HepG2 (cell line): ENCODE data around the gene CLCN4. TPM values are rescaled to one million over a fixed set of nuclear protein-coding genes. Genes with fewer than 3 reads are reported as not detected.

Source experiments
- ATAC-seq: fragments of 200-7000 bp; cut with Tn5 transposase; 3 replicates; pipeline ENCODE4 v1.9.1; 2020; ENCODE audit warnings: mild to moderate bottlenecking, moderate library complexity
- BruUV-seq: library from RNA; stranded (reverse); fragments of 400-500 nt; replicated peaks from 2 replicates; lab custom pipeline; 2021; lab: Mats Ljungman, UMichigan
- CTCF ChIA-PET: fragments of 300-600 bp; formaldehyde crosslinking; extraction: SDS; loops from one replicate; lab custom pipeline; 2021; ENCODE audit warnings: low total read pairs, inconsistent platforms, low intra/inter-chr PET ratio; lab: Yijun Ruan, JAX
- POLR2A ChIA-PET: fragments of 350-600 bp; sonication (Branson Sonifier 250); formaldehyde crosslinking; loops from one replicate; lab custom pipeline; 2020; ENCODE audit warnings: antibody characterized with exemption, inconsistent platforms; lab: Yijun Ruan, JAX
- DNase-seq: peaks from one replicate; pipeline ENCODE4 v3.0.0-alpha.2; 2015; ENCODE audit warnings: low spot score
- FAIRE-seq: peaks from 3 replicates; lab custom pipeline; 2011; peaks lifted over from hg19 to GRCh38; lab: Jason Lieb, UNC
- H2AFZ ChIP-seq: one replicate; pipeline ENCODE4 v1.6.1; 2011; ENCODE audit warnings: low read length, inconsistent platforms
- H3K27ac ChIP-seq: fragments of 300-600 bp; 3 replicates; pipeline ENCODE4 v1.8.0; 2011; ENCODE audit warnings: mixed run types, mild to moderate bottlenecking, mixed read lengths, low read length, inconsistent platforms; ENCODE audit not compliant: insufficient read depth; ENCODE audit errors: extremely low read length
- H3K27me3 ChIP-seq, 2 experiments: fragments of 200-600 bp in 1 of 2; 2 replicates in 1 of 2; 3 replicates in 1 of 2; pipeline versions ENCODE4 v1.6.0 to v1.8.0; 2011; ENCODE audit warnings: low read length in 2 of 2, mild to moderate bottlenecking in 2 of 2, moderate library complexity in 2 of 2, inconsistent platforms in 1 of 2; ENCODE audit not compliant: insufficient read depth in 2 of 2, control insufficient read depth in 1 of 2
- H3K36me3 ChIP-seq, 2 experiments: fragments of 200-600 bp in 1 of 2; replicated peaks in 1 of 2; 2 replicates in 1 of 2; 3 replicates in 1 of 2; pipeline versions ENCODE4 v1.5.1 to v1.8.0; 2011; ENCODE audit warnings: low read length in 2 of 2, inconsistent platforms in 1 of 2; ENCODE audit not compliant: insufficient read depth in 2 of 2, control insufficient read depth in 1 of 2
- H3K4me1 ChIP-seq: 2 replicates; pipeline ENCODE4 v1.5.1; 2012; ENCODE audit warnings: low read length, inconsistent platforms; ENCODE audit not compliant: insufficient read depth
- H3K4me2 ChIP-seq: 2 replicates; pipeline ENCODE4 v1.6.0; 2011; ENCODE audit warnings: low read depth, low read length, inconsistent platforms
- H3K4me3 ChIP-seq, 3 experiments: fragments of 200-600 bp in 1 of 3; sonication (generic), shearing (Covaris generic) in 1 of 3; replicated peaks in 1 of 3; 2 replicates each; pipeline ENCODE4 v1.5.1; 2011 to 2016; ENCODE audit warnings: low read length in 3 of 3, inconsistent platforms in 2 of 3, low read depth in 2 of 3, mild to moderate bottlenecking in 2 of 3, control low read depth in 1 of 3, mixed read lengths in 1 of 3; ENCODE audit not compliant: insufficient read depth in 1 of 3
- H3K79me2 ChIP-seq: one replicate; pipeline ENCODE4 v1.6.1; 2011; ENCODE audit warnings: low read length, inconsistent platforms; ENCODE audit not compliant: insufficient read depth
- H3K9ac ChIP-seq: 2 replicates; pipeline ENCODE4 v1.6.0; 2011; ENCODE audit warnings: mild to moderate bottlenecking, low read depth, low read length, inconsistent platforms; ENCODE audit not compliant: insufficient read depth
- H3K9me3 ChIP-seq: 2 replicates; pipeline ENCODE4 v1.5.1; 2012; ENCODE audit warnings: mild to moderate bottlenecking, low read length
- H4K20me1 ChIP-seq: 2 replicates; pipeline ENCODE4 v1.6.0; 2011; ENCODE audit warnings: inconsistent platforms, mild to moderate bottlenecking, low read length, moderate library complexity; ENCODE audit not compliant: insufficient read depth
- BHLHE40 ChIP-seq: IDR thresholded peaks from 2 replicates; pipeline ENCODE4 v1.6.1; 2011; ENCODE audit warnings: low read length, improper control_type of control experiment
- FOSL1 ChIP-seq: sonication (generic); formaldehyde crosslinking; IDR thresholded peaks from 2 replicates; pipeline ENCODE4 v1.9.0; 2021; ENCODE audit warnings: missing genetic modification reagents, borderline replicate concordance
- HES4 ChIP-seq: sonication (generic); formaldehyde crosslinking; IDR thresholded peaks from 2 replicates; pipeline ENCODE4 v1.9.0; 2021; ENCODE audit warnings: mild to moderate bottlenecking, missing genetic modification reagents, borderline replicate concordance
- KDM5A ChIP-seq: fragments of 200-600 bp; sonication (generic); IDR thresholded peaks from 2 replicates; pipeline ENCODE4 v1.7.0; 2018; ENCODE audit warnings: antibody characterized with exemption, mild to moderate bottlenecking, low read length, borderline replicate concordance
- KMT2A ChIP-seq: sonication (generic); formaldehyde crosslinking; IDR thresholded peaks from 2 replicates; pipeline ENCODE4 v1.4.0; 2020; ENCODE audit warnings: missing genetic modification reagents
- NFKBIZ ChIP-seq: IDR thresholded peaks from 2 replicates; pipeline ENCODE4 v1.6.1; 2018; ENCODE audit warnings: missing genetic modification reagents, missing compliant biosample characterization
- WIZ ChIP-seq: sonication (generic); formaldehyde crosslinking; IDR thresholded peaks from 2 replicates; pipeline ENCODE4 v1.5.1; 2020; ENCODE audit warnings: mild to moderate bottlenecking, missing genetic modification reagents
- ZNF451 ChIP-seq: sonication (generic); formaldehyde crosslinking; IDR thresholded peaks from 2 replicates; pipeline ENCODE4 v1.5.0; 2020; ENCODE audit warnings: mild to moderate bottlenecking, missing genetic modification reagents
- ZNF563 ChIP-seq: sonication (generic); formaldehyde crosslinking; IDR thresholded peaks from 2 replicates; pipeline ENCODE4 v1.8.0; 2022; ENCODE audit warnings: mild to moderate bottlenecking, moderate library complexity, missing genetic modification reagents
- ZNF775 ChIP-seq: sonication (generic); formaldehyde crosslinking; IDR thresholded peaks from 2 replicates; pipeline ENCODE4 v1.4.0; 2020; ENCODE audit warnings: missing genetic modification reagents, mild to moderate bottlenecking, moderate library complexity, borderline replicate concordance
- WGBS: methylation state at CpG from one replicate; pipeline ENCODE4 v1.1.6; 2017; ENCODE audit warnings: low lambda C conversion rate; 5-methylcytosine and 5-hydroxymethylcytosine counted together
- in situ Hi-C: cut with HindIII; loops from 2 replicates; pipeline ENCODE4 v1.10.0; 2017; ENCODE audit warnings: low pct_unique_long_range_greater_than_20kb; ENCODE audit not compliant: extremely low pct_ligation_motif_present
- intact Hi-C: fragments of 100-400 bp; cut with micrococcal nuclease; formaldehyde crosslinking; loops from one replicate; pipeline ENCODE4 v1.10.0; 2022; ENCODE audit not compliant: unreplicated experiment
- polyA plus RNA-seq, 8 experiments: library from polyadenylated mRNA; depleted of rRNA in 3 of 8; stranded (reverse) in 7 of 8; unstranded in 1 of 8; fragments of >200 nt; fragmentation: Illumina TruSeq in 4 of 8; extraction: Trizol in 4 of 8; gene quantifications; 2 replicates each; pipeline versions ENCODE4 v1.2.1 to v1.2.3, GENCODE V29; 2011 to 2016; ENCODE audit warnings: low read depth in 4 of 8, missing spikeins in 1 of 8, mixed read lengths in 1 of 8; ENCODE audit not compliant: insufficient read depth in 1 of 8
- total RNA-seq, 5 experiments: library from RNA; depleted of rRNA; stranded (reverse); fragments of >200 nt; fragmentation: Illumina TruSeq; extraction: Trizol; gene quantifications; 2 replicates each; pipeline ENCODE4 v1.2.3, GENCODE V29; 2016; ENCODE audit warnings: low read depth in 1 of 5
- TF ChIP-seq, protein P1 (sequence below): sonication (generic); formaldehyde crosslinking; IDR thresholded peaks from 2 replicates; pipeline ENCODE4 v1.4.0; 2020; ENCODE audit warnings: mild to moderate bottlenecking, missing genetic modification reagents
- TF ChIP-seq, protein P2 (sequence below): sonication (generic); formaldehyde crosslinking; IDR thresholded peaks from 2 replicates; pipeline ENCODE4 v1.8.1; 2023; ENCODE audit warnings: mild to moderate bottlenecking, moderate library complexity, missing genetic modification reagents
- TF ChIP-seq, protein P3 (sequence below): sonication (generic); formaldehyde crosslinking; IDR thresholded peaks from 2 replicates; pipeline ENCODE4 v1.4.0; 2020; ENCODE audit warnings: missing genetic modification reagents
- TF ChIP-seq, protein P4 (sequence below): conservative IDR thresholded peaks from 2 replicates; pipeline ENCODE4 v1.6.1; 2018; ENCODE audit warnings: missing genetic modification reagents

The CLCN4 gene
- total and polyA plus RNA-seq, 2 of the 13 experiments (the other 11 are each of a cell fraction or from before 2014, with no cell fraction given), result 1.8 to 2.5 TPM

DNA sequence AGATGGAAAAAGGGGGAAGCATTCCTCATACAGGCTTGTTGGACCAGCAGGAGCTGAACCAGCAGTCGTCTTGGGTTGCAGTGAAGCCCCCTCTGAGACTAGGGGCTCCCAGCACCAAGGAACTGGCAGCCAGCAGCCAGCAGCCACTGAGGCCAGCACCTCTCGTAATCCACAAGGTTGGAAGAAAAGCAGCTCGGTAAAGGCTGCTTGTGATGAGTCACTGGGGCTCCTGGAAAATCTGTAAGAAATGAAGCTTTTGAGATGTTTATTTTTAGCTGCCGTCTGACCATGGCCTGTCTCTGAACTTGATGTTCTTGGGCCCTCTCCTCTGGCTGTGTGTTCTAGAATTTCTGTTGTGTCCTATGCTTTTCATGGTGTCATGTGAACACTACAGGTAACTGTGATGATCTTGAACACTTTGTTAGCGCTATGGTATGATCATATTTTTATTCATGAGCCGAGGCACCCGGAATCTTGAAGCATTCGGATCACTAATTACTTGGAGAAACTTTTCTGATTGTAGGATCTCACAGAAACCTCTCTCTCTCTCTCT lies 18.6 kb downstream of the CLCN4 start:
- H3K36me3 ChIP-seq, result no peaks in the 10 kb centered on the region
- whole genome bisulfite sequencing, result 96% methylated on average over 6 of the region's 8 CpGs
- H3K27ac ChIP-seq, result no peak overlapping the region
- no peak for ATAC-seq
- intact Hi-C loops (no loop called here), in situ Hi-C loops (no loop called here)
- no peak overlapping the region for H3K4me3 ChIP-seq
- H3K9ac ChIP-seq, result no peak overlapping the region
- BruUV-seq, result no TSS peak
- no peak overlapping the region for H3K4me2 ChIP-seq
- no peak overlapping the region for H2AFZ ChIP-seq
- no peaks in the 10 kb centered on the region for H3K9me3 ChIP-seq
- TF ChIP-seq HES4 (CRISPR knock-in tag), result no peak
- TF ChIP-seq ZNF563 (CRISPR knock-in tag), result no peak
- TF ChIP-seq, protein P1, sequence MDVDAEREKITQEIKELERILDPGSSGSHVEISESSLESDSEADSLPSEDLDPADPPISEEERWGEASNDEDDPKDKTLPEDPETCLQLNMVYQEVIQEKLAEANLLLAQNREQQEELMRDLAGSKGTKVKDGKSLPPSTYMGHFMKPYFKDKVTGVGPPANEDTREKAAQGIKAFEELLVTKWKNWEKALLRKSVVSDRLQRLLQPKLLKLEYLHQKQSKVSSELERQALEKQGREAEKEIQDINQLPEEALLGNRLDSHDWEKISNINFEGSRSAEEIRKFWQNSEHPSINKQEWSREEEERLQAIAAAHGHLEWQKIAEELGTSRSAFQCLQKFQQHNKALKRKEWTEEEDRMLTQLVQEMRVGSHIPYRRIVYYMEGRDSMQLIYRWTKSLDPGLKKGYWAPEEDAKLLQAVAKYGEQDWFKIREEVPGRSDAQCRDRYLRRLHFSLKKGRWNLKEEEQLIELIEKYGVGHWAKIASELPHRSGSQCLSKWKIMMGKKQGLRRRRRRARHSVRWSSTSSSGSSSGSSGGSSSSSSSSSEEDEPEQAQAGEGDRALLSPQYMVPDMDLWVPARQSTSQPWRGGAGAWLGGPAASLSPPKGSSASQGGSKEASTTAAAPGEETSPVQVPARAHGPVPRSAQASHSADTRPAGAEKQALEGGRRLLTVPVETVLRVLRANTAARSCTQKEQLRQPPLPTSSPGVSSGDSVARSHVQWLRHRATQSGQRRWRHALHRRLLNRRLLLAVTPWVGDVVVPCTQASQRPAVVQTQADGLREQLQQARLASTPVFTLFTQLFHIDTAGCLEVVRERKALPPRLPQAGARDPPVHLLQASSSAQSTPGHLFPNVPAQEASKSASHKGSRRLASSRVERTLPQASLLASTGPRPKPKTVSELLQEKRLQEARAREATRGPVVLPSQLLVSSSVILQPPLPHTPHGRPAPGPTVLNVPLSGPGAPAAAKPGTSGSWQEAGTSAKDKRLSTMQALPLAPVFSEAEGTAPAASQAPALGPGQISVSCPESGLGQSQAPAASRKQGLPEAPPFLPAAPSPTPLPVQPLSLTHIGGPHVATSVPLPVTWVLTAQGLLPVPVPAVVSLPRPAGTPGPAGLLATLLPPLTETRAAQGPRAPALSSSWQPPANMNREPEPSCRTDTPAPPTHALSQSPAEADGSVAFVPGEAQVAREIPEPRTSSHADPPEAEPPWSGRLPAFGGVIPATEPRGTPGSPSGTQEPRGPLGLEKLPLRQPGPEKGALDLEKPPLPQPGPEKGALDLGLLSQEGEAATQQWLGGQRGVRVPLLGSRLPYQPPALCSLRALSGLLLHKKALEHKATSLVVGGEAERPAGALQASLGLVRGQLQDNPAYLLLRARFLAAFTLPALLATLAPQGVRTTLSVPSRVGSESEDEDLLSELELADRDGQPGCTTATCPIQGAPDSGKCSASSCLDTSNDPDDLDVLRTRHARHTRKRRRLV (CRISPR knock-in tag), result no peak
- no peak for TF ChIP-seq ZNF775
- TF ChIP-seq, protein P2, sequence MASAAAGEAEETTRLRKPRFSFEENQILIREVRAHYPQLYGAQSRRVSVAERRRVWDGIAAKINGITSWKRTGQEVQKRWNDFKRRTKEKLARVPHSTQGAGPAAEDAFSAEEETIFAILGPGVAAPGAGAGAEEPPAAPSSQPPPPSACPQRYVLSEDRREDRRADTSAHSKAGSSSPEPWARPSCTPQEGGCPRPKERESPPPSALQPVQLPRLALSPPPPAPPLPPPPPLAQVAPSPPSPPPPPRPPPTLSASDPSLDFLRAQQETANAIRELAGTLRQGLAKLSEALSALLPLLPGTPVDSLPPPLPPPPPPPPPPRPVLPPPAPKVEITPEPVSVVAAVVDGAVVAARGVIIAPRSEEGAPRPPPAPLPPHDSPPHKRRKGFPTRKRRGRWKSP, result no peak
- TF ChIP-seq FOSL1, result no peak
- TF ChIP-seq, protein P3, sequence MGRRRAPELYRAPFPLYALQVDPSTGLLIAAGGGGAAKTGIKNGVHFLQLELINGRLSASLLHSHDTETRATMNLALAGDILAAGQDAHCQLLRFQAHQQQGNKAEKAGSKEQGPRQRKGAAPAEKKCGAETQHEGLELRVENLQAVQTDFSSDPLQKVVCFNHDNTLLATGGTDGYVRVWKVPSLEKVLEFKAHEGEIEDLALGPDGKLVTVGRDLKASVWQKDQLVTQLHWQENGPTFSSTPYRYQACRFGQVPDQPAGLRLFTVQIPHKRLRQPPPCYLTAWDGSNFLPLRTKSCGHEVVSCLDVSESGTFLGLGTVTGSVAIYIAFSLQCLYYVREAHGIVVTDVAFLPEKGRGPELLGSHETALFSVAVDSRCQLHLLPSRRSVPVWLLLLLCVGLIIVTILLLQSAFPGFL, result no peak
- TF ChIP-seq, protein P4, sequence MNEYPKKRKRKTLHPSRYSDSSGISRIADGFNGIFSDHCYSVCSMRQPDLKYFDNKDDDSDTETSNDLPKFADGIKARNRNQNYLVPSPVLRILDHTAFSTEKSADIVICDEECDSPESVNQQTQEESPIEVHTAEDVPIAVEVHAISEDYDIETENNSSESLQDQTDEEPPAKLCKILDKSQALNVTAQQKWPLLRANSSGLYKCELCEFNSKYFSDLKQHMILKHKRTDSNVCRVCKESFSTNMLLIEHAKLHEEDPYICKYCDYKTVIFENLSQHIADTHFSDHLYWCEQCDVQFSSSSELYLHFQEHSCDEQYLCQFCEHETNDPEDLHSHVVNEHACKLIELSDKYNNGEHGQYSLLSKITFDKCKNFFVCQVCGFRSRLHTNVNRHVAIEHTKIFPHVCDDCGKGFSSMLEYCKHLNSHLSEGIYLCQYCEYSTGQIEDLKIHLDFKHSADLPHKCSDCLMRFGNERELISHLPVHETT (CRISPR knock-in tag), result no peak
- TF ChIP-seq BHLHE40, result no peak
- no peak for TF ChIP-seq KDM5A
- no peak for TF ChIP-seq ZNF451 (CRISPR knock-in tag)
- TF ChIP-seq WIZ (CRISPR knock-in tag), result no peak
- no peak for TF ChIP-seq NFKBIZ (CRISPR knock-in tag)
- TF ChIP-seq KMT2A (CRISPR knock-in tag), result no peak
- ChIA-PET CTCF (no interaction called here), POLR2A (no interaction called here)
- 0 out of 2 replicates have a peak, but pooled peaks cover 9% of the 10 kb centered on the region for H3K4me1 ChIP-seq
- no peaks in the 10 kb centered on the region for H3K79me2 ChIP-seq
- FAIRE-seq, result no peak
- H4K20me1 ChIP-seq, result no peaks in the 10 kb centered on the region
- DNase-seq, result no peak
- H3K27me3 ChIP-seq, result no peaks in the 10 kb centered on the region
